Erythroblast (primary cell): Measurements from ENCODE around the gene NIPA2.

Source experiments
- GATA1 ChIP-seq: IDR thresholded peaks from 2 replicates; pipeline ENCODE4 v1.6.1; 2011; ENCODE audit warnings: low read depth, mild to moderate bottlenecking, control low read depth, low read length, moderate library complexity
- POLR2A ChIP-seq: IDR thresholded peaks from 2 replicates; pipeline ENCODE4 v1.6.1; 2011; ENCODE audit warnings: mild to moderate bottlenecking, low read length

DNA sequence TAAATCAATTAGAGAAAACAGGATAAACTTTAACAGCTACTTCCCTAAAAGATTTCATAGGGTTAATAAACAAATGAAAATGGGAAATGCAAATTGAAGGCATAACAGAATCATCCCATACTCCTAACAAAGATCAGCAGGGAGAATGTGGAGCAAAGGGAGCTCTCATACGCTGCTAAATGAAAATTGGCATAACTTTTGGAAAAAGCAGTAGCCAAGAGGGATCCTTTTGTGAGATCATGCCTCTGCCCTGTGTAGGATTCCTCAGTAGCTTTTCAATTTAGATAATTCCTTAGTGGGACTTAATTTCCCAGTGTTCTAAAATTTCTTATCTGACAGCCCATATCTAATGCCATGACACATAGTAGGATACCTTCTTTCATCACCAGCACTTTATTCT, 18.2 kb downstream of the NIPA2 start:
- TF ChIP-seq POLR2A, result no peak
- no peak for TF ChIP-seq GATA1
